Hematopoietic multipotent progenitor cell treated with erythropoietin and hydrocortisone succinate and interleukin-3 and kit ligand, for 15 days (in vitro differentiated cells): Measurements from ENCODE around the gene ANK3.

Source experiments
- DNase-seq: peaks from one replicate; pipeline ENCODE4 v3.0.0-alpha.2; 2015; ENCODE audit warnings: low spot score

Gene ANK3

DNA sequence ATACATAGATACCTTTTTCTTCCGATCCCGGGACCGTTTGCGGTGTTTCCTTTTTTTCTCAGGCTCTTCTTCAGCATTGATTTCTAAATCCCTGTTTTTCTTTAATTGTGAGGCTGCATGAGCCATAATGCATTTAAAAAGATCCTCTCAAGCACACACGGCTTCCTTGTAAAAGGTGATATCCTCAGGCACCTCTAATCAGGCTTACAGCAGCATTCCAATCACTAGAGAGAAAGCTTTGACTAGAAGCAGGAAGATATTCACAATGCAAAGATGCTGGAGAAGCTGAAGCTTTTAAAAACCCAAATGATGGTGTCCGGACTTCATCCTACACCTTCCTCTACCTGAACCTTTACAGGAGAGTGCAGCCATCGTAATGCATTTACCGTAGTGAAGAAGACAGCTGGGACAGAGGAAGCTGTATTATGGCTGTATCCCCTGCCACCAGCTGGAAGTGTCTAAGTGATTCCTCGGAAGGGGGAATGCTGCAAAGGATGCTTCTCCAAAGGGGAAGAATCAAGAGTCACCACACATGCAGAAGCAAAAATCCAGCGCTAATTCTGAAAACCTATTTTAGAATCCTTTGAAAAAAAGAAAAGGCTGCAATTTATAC is at the start of gene ANK3:
Gene ANK3 (minus strand): TSS at position 463 of the 613 bp plus-strand sequence. CDS start 337 bp downstream, at position 126.
- DNase-seq = no peak

DNA sequence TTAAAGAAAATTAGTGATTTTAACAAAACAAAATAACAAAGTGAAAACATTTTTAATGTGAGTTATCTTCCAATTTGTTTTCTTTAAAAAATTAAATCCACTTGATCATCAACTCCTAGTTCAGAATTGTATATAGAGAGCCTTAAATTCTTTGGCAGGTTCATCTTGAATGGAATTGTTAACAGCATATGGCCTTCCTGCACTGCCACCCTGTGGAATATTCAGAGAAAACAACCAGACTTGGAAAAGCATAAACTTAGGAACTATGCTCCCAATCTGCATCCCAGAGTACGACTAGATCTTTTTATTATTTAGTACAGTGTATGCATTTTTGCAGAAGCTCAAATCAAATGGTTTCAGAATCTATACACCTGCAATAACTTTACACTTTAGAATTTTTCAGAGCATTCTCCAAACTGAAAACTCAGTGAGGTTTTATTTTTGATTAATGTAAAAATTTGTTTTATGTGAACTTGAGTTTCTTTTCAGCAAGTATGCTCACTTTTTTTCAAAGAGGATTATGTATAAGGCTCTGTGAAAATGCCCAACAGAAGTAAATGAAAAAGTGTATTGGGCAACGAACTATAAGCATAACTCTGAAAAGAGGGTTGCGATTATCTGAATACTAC is 44.9 kb upstream of the ANK3 start:
- no peak for DNase-seq

DNA sequence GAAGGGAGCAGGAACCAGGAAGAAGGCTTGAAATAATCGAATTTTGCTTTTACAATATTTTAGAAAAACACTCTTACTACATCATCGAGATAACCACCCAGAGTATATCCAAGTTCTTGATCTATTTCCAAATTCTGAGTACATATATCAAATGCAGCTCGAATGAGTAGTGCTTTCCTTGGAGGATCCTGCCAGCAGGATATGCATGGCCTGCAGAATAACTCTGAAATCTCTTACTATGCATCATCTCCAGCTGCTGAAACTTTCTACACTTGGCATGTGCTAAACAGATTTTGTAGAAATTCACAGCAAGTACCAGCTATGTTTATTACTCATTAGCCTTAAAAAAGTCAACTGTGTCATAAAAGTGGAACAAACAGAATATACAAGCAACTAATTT is 44.0 kb upstream of the ANK3 start:
- no peak for DNase-seq

DNA sequence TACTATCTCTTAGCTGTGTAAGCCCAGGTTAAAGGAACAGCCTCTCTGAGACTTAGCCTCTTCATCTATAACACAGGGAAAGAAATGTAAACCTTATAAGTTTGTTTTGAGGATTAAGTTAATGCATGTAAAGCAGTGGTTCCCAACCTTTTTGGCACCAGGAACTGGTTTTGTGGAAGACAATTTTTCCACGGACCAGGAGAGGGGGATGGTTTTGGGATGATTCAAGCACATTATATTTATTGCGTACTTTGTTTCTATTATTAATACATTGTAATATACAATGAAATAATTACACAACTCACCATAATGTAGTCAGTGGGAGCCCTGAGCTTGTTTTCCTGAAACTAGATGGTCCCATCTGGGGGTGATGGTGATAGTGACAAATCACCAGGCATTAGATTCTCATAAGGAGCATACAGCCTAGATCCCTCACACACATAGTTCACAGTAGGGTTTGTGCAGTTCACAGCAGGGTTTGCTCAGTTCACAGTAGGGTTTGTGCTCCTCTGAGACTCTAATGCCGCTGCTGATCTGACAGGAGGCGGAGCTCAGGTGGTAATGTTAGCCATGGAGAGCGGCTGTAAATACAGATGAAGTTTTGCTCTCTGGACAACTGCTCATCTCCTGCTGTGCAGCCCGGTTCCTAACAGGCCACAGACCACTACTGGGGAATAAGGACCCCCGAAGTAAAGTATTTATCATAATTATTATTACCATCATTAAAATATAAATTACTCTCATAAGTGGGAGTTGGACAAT is 41.3 kb upstream of the ANK3 start:
- no peak for DNase-seq

DNA sequence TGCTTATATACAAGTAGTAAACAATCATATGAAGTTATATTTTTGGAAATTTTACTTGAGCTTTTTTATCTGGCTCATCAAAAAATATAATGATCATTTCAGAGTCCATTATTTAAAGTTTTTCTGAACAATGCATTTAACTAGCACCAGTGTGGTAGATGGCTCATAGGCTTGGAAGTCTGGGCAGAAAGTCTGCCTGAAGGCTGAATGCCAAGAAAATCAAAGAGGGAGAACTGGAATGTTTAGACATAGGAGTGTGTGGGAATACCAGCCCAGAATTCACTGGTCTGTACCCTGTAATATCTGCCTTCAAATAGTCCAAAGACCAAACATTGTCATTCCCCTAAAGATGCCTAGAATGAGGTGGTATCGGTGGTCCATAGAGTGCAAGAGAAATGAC is 40.3 kb upstream of the ANK3 start:
- no peak for DNase-seq

DNA sequence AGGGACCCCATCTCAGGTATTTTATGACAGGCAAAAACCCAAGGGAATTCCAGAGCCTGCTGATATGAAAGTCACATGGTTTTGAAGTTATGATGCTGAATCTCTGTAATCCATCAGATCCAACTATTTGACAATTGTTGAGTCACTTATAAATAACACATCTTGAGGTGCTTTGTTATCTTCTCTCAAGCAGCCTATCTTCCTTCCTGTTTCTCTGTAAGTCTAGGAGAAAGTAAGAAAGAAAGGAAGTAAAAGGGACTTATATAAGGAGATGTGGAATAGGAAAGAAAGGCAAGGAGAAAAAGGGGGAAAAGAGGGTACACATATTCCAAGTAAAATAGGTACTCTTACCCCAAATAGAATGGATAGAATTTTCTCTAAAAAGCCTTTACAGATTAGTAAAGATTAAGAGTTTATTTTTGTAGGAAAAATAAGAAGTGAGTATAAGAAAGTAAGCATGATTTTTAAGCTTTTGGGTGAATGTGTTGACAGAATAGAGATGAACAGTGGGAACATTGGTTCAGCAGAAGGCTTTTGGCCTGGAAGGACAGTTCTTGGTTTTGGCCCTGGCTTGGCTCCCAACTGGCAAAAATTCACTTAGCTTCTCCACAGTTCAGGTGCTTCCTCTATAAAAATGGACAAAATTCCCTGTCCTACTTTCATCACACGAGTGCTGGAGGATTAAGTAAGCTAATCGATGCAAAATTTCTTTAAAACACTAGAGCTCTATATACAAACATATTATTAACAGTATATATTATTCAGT is 39.6 kb upstream of the ANK3 start:
- DNase-seq = no peak

DNA sequence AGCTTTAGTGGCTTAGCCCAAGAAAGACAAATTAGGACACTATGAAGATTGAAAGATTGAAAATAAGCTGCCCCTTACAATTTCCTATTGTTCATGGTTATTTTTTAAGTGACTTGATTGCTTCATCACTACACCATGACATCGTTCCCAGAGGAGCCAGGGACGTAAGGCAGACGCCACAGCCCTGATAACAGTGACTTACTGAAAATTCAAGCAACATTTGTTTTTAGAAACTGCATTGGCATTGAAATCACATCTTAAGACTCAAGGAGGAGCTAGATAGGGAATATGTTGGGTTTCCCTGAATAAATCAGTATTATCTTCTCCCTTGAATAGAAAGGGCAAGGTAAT is 38.7 kb upstream of the ANK3 start:
- DNase-seq = no peak

DNA sequence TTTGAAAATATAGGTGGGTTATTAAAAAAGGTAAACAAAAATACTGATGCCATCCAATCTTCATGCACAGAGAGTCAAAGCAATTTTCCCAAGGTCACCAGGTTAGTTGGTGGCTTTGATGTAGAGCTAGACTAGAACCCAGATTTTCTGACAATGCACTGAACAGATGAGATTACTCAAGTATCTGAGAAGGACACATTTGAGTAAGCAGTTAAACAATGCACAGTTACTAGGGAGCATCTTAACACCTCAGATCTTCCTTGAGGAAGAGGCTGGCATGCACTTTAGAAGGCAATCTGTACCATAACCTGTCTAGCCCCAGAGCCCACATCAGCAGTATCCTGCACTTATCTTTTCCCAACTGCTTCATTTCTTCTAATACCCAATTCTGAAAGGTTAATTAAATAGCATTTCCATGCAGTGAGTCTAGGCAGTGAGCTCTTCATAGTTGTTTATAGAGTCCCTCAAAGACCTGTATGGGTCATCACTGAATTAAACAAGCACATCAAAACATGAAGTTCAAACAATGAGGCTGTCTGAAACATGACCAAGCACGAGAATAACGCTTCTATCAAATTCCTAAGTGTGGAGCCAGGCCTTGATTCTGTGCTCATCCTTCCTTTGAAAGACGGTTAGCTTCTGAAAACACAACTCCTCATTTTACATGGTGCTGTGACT is 38.2 kb upstream of the ANK3 start:
- no peak for DNase-seq

DNA sequence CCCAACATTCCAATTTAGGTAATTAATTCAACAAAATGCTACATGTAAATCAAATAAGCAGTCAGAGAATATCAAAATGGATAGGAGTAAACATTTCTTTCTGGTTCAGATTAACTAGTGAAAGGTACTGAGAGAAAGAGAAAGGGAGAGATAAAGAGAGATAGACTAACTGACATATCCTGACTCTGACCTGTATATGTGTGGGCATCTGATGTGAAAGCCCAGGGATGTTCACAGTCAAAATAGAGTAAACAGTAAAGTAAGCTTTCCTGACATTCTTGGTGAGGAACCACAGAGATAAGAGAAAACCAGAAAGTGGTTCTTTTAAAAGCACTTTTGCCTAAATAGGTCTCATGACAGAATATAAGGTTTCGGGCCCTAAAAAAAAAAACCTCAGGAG is 37.5 kb upstream of the ANK3 start:
- DNase-seq = no peak

DNA sequence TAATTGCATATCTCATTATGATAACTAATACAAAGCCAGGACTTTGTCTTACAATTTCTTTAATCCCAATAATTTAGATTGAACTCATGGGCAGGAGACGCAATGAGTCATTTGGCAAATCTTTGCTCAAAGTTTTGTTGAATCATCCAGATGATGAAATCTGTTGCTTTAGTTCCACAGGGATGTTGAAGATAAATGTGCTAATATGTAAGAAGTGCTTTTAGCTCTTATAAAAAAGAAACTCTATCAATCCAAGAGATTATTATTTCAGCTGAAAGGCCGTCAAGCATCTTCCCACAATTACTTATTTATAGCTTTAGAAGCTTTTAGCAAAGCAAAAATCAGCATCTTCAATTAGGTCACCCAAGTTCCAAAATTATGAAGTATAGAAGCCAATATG is 36.8 kb upstream of the ANK3 start:
- no peak for DNase-seq

DNA sequence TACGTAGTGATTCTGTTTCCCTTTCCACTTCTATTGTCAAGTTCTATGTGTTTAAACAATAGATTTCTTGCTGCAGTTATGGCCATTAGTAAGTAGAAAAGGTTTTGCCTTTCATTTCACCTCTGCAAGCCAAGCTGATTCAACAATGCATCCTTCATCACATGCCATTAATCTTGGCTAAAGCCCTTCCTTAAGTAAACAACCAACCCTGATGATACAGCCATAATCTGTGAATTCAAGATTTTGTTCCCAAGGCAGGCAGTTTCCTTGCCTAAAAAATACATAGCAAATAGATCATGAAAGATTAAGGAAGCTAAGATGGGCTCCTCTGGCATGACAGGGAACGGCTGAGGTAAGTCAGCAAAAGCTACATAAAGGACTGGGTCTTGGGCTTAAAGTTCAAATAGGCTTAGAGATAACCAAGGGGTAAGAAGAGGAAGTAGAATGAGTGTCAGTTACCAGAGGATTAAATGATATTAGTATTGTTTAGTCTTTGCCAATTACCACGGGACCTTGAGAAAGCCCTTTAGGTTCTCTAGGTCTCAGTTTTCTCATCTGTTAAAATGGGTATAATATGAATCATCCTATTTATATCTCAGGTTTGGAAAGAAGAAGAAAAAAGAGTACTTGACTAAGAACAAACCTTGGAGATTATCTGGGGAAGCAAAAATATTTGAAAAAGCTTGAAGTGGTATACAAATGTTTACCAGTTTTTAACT is 35.9 kb upstream of the ANK3 start:
- DNase-seq = no peak

DNA sequence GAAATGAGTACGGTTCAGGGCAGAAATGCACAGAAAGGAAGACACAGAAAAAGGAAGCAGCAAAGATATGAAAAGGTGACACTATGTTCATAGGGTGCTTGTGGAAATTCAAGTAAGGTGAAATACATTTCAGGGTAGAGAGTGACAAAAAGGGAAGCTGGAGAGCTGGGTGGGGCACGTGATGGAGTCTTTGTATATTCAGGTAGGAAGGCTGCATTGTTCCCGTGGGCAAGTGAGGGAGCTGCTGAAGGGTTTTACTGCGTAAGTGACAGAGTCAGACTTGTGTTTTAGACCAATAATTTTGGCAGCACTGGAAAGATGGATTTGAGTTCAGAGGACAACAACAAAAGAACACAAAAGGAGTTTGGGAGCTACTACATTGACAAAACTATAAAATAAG is 35.3 kb upstream of the ANK3 start:
- no peak for DNase-seq

DNA sequence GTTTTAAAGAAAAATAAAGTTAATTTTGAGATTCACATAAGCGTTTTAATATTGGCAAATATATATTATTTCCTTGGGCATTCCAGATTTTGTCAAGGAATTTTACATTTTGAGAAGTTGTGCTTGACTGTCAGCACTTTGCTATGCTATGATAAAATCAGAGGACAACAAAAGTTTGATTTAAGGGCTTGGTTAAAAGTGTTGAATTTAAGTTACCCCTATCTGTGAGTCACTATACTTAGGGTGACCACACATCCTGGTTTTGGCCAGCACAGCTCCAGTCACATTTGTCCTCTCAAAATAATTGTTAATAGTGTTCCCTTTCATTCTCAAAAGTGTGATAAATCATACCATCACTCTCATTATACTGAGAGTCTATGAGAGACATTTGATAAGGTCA is 34.2 kb upstream of the ANK3 start:
- no peak for DNase-seq

DNA sequence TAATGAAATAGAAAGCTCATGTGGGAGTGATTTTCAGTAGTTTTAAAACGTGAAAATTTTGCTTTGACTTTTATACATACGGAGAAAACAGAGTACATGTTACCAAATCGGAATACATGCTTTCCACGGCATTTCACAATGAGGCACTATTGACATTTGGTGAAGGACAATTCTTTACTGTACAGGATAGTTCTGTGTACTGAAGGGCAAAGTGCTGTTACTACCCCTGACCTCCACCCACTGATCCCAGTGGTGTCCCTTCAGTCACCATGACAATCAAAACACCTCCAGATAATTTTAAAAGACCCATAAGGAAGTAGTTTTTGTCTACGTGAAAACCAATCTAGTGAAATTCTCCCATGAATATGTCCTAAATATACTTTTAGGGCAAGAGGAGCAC is 33.1 kb upstream of the ANK3 start:
- DNase-seq = no peak

DNA sequence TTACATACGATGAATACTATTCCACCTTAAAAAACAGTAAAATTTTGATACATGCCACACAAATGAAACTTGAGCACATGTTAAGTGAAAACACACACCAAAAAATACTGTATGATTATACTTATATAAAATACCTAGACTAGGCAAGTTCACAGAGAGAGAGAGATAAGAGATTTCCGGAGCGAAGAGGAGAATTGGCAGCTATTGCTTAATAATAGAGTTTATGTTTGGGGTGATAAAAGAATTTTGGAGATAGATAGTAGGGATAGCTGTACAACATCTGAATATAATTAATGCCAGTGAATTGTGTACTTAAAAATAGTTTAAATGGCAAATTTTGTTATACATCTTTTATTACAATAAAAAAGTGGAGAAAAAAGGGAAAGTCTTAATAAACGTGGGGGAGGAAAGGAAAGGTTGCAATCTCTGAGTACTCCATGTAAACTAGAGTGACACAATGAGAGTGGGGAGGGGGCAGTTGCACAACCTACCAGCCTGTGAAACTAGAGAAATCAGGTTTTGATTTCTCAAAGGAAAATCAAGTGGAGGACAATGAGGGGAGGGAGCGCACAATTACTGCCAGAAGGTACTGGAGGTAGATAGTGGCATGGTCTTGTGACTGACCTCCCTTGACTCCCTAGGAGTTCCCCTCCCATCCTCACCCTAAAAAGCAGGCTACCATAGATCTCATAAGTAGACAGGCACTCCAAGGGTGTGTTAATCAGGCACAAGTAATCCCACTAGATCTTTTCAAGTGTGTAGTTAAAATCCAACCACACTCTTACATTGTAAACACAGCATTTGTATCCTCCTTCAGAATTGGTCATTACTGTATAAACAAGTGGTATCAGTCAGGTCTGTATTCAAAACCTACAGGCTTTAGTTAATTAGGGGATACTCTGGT is 31.6 kb upstream of the ANK3 start:
- no peak for DNase-seq

DNA sequence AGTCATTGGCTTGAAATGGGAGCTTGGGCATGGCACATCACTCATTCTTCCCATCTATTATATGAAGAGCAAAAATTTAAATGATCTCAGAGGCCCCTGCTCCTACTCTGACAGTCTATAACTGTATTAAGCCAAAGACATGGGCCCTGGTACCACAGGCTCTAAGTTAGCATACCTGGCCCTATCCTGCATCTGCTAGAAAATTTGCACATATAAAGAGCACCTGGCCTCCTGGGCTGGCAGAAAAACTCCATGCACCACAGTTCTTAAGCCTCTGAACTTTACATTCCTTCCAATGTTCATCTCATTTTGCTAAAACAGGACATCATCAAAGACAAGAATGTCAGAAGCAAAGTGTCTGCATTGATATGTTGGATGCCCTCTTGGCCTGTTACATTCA is 29.6 kb upstream of the ANK3 start:
- DNase-seq = no peak

DNA sequence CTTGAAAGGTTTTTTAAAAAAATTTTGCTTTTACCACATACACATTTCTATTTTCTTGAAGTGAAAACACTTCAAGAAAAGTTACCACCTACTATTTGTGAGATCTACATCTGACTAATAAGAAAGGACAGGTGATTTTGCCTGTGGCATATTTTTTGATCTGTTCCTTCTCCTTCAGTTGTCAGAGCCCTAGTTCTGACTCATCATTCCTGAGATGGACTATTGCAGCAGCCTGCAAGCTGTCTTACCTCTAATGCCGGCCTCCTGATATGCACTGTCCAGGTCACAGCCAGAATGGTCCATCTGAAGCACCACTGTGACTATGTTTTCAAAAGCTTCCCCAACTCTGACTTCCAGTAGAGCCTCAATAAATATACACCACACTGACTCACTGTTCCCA is 28.2 kb upstream of the ANK3 start:
- no peak for DNase-seq

DNA sequence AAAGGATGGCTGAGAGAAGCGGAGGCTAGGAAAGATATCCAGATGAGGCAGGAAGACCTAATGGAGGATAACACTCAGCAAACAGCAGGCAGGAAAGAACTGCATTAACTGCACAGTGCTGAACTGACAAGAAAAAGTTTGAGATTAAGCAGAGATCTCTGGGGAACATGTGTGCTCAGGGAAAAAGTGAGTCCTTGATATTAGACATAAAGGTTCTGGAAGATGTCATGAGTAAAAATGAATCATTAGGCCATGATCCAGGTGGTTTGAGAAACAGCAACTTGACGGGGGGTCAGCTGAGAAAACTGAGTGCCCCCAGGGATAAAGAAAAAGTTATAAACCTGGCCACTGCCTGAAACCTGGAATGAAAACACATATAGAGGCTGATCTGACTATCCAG is 27.3 kb upstream of the ANK3 start:
- no peak for DNase-seq

DNA sequence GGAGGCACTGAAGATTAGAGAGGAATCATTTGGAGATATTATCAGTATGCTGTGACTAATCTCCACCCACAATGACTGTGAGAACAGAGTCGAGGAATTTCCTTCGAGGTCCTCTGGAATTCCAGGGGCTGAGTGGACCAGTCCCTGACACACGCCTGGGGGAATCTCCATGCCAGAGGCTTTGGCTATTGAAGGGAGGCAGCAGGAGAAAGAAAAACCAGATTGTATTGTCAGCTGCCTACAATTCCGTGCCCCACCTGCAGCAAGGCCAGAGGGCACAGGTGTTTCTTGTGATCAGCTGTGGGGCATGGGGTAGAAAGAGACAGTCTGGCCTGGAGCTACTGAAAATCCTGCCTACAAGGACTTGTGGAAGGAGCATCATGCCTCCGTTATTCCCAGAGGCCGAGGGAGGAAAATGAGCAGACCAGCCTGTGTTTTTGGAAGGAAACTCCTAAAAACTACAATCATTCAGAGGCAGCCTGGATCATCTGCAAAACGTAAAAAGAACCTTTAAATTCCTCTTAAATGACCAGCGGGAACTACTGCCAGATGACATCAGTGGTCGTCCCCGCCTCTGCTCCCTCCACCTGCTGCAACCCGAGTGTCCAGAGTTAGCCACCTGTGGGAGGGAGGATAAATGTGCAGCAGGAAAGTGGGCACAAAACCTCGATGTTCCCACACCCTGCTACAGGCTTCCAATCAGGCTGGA is 25.4 kb upstream of the ANK3 start:
- no peak for DNase-seq

DNA sequence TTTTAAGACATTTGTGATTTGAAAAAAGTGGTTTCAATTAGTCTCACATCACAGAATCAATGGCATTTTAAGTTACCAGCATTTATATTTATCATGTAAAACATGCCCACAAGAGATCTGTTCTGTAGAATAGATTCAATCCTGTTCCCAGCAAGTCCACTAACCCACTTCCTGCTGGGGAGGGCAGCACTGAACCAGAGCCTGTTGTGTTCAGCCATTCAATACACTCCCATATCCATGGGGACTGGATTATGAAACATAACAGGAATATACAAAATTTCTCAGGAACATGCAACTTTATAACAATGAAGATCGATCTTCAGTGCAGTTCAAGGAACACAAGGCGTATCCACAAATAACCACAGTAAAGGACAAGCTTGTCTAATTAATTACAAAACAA is 24.4 kb upstream of the ANK3 start:
- DNase-seq = no peak
